ENCODE results near the gene AP5S1.

GRCh38 chr20:3815703-3816315, 4.5 kb upstream of the AP5S1 start:
- TF ChIP-seq CTCF (IDR thresholded peaks at IDR 0.05): no peak
- no peak for TF ChIP-seq POLR2A (IDR thresholded peaks at IDR 0.05)

Measured in heart left ventricle (tissue), 13 donors.